Thyroid gland (tissue), 4 donors: Measurements from ENCODE around the gene SLC19A1. TPM values are rescaled to one million over a fixed set of nuclear protein-coding genes. Genes with fewer than 3 reads are reported as not detected.

Experiments used
- DNase-seq, 2 donors: peaks; one replicate each; pipeline ENCODE4 v3.0.0-alpha.2; 2019
- H3K27ac ChIP-seq, 3 donors: fragments of 200-600 bp; sonication (generic); 1 replicate in 2 of 3; 2 replicates in 1 of 3; pipeline ENCODE4 v1.5.1; 2016 to 2019; ENCODE audit warnings: mild to moderate bottlenecking in 1 of 3, moderate library complexity in 1 of 3
- H3K27me3 ChIP-seq: fragments of 200-600 bp; sonication (generic); one replicate; pipeline ENCODE4 v1.5.1; 2019
- H3K36me3 ChIP-seq, 2 donors: fragments of 200-600 bp; sonication (generic); one replicate each; pipeline ENCODE4 v1.5.1; 2016 to 2019
- H3K4me1 ChIP-seq, 2 donors: fragments of 200-600 bp; sonication (generic); one replicate each; pipeline ENCODE4 v1.5.1; 2017 to 2019
- H3K4me3 ChIP-seq, 3 donors: fragments of 200-600 bp; sonication (generic); replicated peaks in 1 of 3; 1 replicate in 2 of 3; 2 replicates in 1 of 3; pipeline ENCODE4 v1.5.1; 2016; ENCODE audit warnings: mild to moderate bottlenecking in 1 of 3
- H3K9me3 ChIP-seq: fragments of 200-600 bp; sonication (generic); one replicate; pipeline ENCODE4 v1.5.1; 2017
- POLR2A ChIP-seq, 2 donors: fragments of 450-650 bp; IDR thresholded peaks; one replicate each; pipeline ENCODE4 v1.6.1; 2017; ENCODE audit warnings: antibody characterized with exemption in 2 of 2, mild to moderate bottlenecking in 2 of 2, moderate library complexity in 1 of 2
- WGBS, 2 donors: methylation state at CpG; one replicate each; pipeline ENCODE4 v1.1.5; 2017; 5-methylcytosine and 5-hydroxymethylcytosine counted together
- intact Hi-C: fragments of 100-400 bp; cut with DNase I; formaldehyde crosslinking; loops from one replicate; pipeline ENCODE4 v1.15.1; 2023
- total RNA-seq, 4 donors: library from RNA; depleted of rRNA; stranded (reverse); fragments of >200 nt; gene quantifications; one replicate each; pipeline ENCODE4 v1.2.3, GENCODE V29; 2016
- TF ChIP-seq, protein P1 (sequence below), 6 experiments: fragments of 200-600 bp in 3 of 6; fragments of 450-650 bp in 3 of 6; sonication (generic) in 3 of 6; IDR thresholded peaks; one replicate each; pipeline ENCODE4 v1.5.1; 2016 to 2019; ENCODE audit warnings: antibody characterized with exemption in 6 of 6, mild to moderate bottlenecking in 2 of 6, inconsistent platforms in 1 of 6, moderate library complexity in 1 of 6

The SLC19A1 gene
- total RNA-seq, 4 donors from 2014 or later, result 7.6 to 15.5 (median 12.2) TPM

DNA sequence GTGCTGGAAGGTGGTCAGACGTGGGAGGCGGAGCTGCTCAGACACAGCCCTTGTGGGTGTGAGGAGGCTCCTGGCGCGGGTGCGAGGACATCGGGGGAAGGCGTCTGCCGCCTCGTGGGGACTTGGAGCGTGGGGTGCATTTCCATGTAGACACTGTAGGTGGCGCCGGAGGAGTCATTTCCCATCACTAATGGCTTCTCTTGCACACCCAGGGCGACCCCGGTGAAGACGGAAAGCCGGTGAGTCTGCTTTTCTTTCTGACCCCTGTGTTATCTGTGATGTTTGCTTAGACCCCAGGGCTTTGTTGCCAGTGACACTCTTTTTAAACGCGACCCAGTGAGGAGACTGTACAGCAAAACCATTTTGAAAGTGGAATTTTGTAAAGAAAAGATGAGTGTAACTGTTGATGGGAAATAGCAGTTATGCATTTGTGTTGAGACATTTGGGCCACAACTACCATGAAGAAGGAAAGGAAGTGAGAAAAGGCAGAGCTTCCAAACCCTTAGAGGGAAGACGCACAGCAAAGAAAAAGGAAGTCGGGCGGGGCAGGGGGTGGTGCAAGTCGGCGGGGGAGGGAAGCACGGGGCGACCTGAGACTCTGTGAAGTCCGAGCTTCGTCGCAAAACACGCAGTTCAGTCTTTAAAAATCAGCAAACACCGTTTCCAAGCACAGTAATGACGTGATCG, 64.0 kb downstream of the SLC19A1 start:
- no peaks in the 10 kb centered on the region for H3K4me1 ChIP-seq
- peaks cover 12 to 36% of the 10 kb centered on the region in 2 donors for H3K36me3 ChIP-seq
- 43 to 56% methylated on average over 23 to 31 of the region's 32 CpGs for WGBS, 2 donors
- no peaks in the 10 kb centered on the region for H3K9me3 ChIP-seq
- peak; percentile 46 to 49 for DNase-seq
- H3K4me3 ChIP-seq, result no peak overlapping the region
- peak overlapping the region in 1 of 3 donors; percentile 36 for H3K27ac ChIP-seq
- no peak for TF ChIP-seq POLR2A (IDR thresholded peaks at IDR 0.05)
- TF ChIP-seq, protein P1, sequence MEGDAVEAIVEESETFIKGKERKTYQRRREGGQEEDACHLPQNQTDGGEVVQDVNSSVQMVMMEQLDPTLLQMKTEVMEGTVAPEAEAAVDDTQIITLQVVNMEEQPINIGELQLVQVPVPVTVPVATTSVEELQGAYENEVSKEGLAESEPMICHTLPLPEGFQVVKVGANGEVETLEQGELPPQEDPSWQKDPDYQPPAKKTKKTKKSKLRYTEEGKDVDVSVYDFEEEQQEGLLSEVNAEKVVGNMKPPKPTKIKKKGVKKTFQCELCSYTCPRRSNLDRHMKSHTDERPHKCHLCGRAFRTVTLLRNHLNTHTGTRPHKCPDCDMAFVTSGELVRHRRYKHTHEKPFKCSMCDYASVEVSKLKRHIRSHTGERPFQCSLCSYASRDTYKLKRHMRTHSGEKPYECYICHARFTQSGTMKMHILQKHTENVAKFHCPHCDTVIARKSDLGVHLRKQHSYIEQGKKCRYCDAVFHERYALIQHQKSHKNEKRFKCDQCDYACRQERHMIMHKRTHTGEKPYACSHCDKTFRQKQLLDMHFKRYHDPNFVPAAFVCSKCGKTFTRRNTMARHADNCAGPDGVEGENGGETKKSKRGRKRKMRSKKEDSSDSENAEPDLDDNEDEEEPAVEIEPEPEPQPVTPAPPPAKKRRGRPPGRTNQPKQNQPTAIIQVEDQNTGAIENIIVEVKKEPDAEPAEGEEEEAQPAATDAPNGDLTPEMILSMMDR (IDR thresholded peaks at IDR 0.05), result peak in 5 of 6 experiments; percentile 54 to 77 (median 63)
- intact Hi-C loops, result no loop called here
- no peaks in the 10 kb centered on the region for H3K27me3 ChIP-seq

GRCh38 chr21:45477176-45478114, 64.8 kb downstream of the SLC19A1 start:
- no peaks in the 10 kb centered on the region for H3K9me3 ChIP-seq
- H3K4me3 ChIP-seq, result no peak overlapping the region
- H3K4me1 ChIP-seq, result no peaks in the 10 kb centered on the region
- intact Hi-C loops, result no loop called here
- H3K36me3 ChIP-seq, result peaks cover 12 to 28% of the 10 kb centered on the region in 2 donors
- no peak for DNase-seq
- TF ChIP-seq, protein P1 (IDR thresholded peaks at IDR 0.05), result no peak
- no peak for TF ChIP-seq POLR2A (IDR thresholded peaks at IDR 0.05)
- peak overlapping the region in 1 of 3 donors; percentile 36 for H3K27ac ChIP-seq
- no peaks in the 10 kb centered on the region for H3K27me3 ChIP-seq
- WGBS, 2 donors, result 71 to 75% methylated on average over 7 to 21 of the region's 44 CpGs

DNA sequence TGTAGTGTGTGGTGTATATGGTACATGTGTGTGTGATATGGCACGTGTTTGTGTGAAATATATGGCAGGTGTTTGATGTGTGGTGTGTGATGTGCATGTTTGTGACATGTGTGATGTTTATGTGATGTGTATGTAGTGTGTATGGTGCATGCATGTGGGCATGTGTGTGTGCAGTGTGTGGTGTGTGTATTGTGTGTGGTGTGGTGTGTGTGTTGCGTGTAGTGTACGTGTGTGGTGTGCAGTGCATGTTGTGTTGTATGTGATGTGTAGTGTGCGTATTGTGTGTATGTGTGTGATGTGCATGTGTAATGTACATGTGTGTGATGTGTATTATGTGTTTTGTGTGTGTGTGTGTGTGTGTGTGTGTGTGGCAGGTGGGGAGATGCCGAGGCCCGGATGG, 65.7 kb downstream of the SLC19A1 start:
- TF ChIP-seq, protein P1 (IDR thresholded peaks at IDR 0.05), result no peak
- no peak for TF ChIP-seq POLR2A (IDR thresholded peaks at IDR 0.05)
- no peak overlapping the region for H3K27ac ChIP-seq
- H3K27me3 ChIP-seq, result no peaks in the 10 kb centered on the region
- WGBS, 2 donors, result 95 to 97% methylated on average over 6 of the region's 6 CpGs
- H3K36me3 ChIP-seq, result peaks cover 12 to 24% of the 10 kb centered on the region in 2 donors
- H3K9me3 ChIP-seq, result no peaks in the 10 kb centered on the region
- intact Hi-C loops, result no loop called here
- no peak for DNase-seq
- H3K4me3 ChIP-seq, result no peak overlapping the region
- peaks cover 0 to 5% of the 10 kb centered on the region in 2 donors for H3K4me1 ChIP-seq

DNA sequence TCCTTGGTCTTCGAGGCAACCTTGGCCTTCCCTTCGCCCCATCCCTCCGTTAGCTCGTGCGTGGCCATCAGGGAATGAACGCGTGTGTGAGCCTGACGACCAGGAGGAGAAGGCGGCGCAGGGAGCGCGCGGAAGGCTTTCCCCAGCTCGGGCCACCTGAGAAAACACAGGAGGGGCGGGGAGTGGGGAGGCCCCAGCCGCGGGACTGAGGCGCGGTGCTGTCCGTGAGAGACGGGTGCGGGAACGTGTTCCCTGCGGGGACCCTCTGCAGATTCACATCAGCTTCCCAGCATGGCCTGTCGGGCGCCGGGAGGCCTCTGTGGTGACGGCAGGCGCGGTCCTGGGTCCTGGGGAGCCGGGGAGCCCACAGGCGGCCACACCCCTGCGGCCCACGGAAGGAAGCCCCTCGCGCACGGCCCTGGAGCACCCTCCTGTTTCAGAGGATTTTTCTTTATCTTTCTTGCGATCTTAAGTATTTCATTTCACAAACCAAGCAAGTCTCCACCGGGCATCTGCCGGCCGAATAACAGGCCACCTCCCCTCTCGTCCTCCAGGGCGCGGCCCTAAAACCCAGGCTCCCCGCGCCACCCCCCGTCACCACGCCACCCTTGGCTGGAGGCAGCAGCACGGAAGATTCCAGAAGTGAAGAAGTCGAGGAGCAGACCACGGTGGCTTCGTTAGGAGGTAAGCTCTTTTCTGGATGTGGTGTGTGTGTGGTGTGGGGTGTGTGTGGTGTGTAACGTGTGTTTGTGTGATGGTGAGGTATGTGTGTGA, 66.3 kb downstream of the SLC19A1 start:
- intact Hi-C loops, result no loop called here
- WGBS, 2 donors, result 94% methylated on average over 53 of the region's 53 CpGs
- no peak for TF ChIP-seq POLR2A (IDR thresholded peaks at IDR 0.05)
- TF ChIP-seq, protein P1 (IDR thresholded peaks at IDR 0.05), result no peak
- Histone ChIP-seq H3K27ac (no peak overlapping the region), H3K4me3 (no peak overlapping the region), H3K9me3 (no peaks in the 10 kb centered on the region), H3K36me3 (peaks cover 10 to 24% of the 10 kb centered on the region in 2 donors), H3K27me3 (no peaks in the 10 kb centered on the region), H3K4me1 (peaks cover 0 to 11% of the 10 kb centered on the region in 2 donors)
- DNase-seq, result no peak
